OCI-LY3 (cell line): ENCODE data around the gene AKT3.

ENCODE experiments used
- CTCF ChIP-seq: fragments of 200-600, 300-600 bp; sonication (generic); IDR thresholded peaks from 2 replicates; pipeline ENCODE4 v1.5.1; 2014; ENCODE audit warnings: antibody characterized with exemption, low read length, low read depth
- EZH2phosphoT487 ChIP-seq: fragments of 200-600 bp; shearing (Covaris generic); IDR thresholded peaks from 2 replicates; pipeline ENCODE4 v1.6.1; 2018; ENCODE audit warnings: antibody characterized with exemption, mixed run types, low read depth

- TF ChIP-seq CTCF = no peak
- TF ChIP-seq EZH2phosphoT487 = no peak
Observed at GRCh38 chr1:243572940-243573339, 277.1 kb downstream of the AKT3 start.
